Gastrocnemius medialis (tissue), 4 donors: ENCODE measurements around the gene SPECC1. TPM values are rescaled to one million over a fixed set of nuclear protein-coding genes. Genes with fewer than 3 reads are reported as not detected.

ENCODE experiments used
- ATAC-seq, 2 donors: fragments of 150-250 bp; one replicate each; pipeline ENCODE4 v1.9.1; 2016
- DNase-seq, 2 donors: peaks; one replicate each; pipeline ENCODE4 v3.0.0-alpha.2; 2019
- H3K27ac ChIP-seq, 4 donors: fragments of 200-600 bp; sonication (generic); 1 replicate in 1 of 4; 2 replicates in 3 of 4; pipeline ENCODE4 v1.5.1; 2016 to 2018; ENCODE audit warnings: mild to moderate bottlenecking in 2 of 4, moderate library complexity in 1 of 4
- H3K27me3 ChIP-seq, 3 donors: fragments of 200-600 bp; sonication (generic) in 2 of 3; 1 replicate in 1 of 3; 2 replicates in 2 of 3; pipeline versions ENCODE4 v1.5.1 to v1.6.0; 2016 to 2019; ENCODE audit warnings: mild to moderate bottlenecking in 1 of 3, moderate library complexity in 1 of 3
- H3K36me3 ChIP-seq, 2 donors: fragments of 200-600 bp; sonication (generic) in 1 of 2; one replicate each; pipeline ENCODE4 v1.5.1; 2017 to 2018
- H3K4me1 ChIP-seq, 2 donors: fragments of 200-600 bp; sonication (generic) in 1 of 2; one replicate each; pipeline ENCODE4 v1.5.1; 2016 to 2017; ENCODE audit warnings: mild to moderate bottlenecking in 2 of 2
- H3K4me3 ChIP-seq, 4 donors: fragments of 200-600 bp; sonication (generic) in 3 of 4; 1 replicate in 1 of 4; 2 replicates in 3 of 4; pipeline ENCODE4 v1.5.1; 2016 to 2019; ENCODE audit warnings: mild to moderate bottlenecking in 2 of 4
- H3K9me3 ChIP-seq, 3 donors: fragments of 200-600 bp; sonication (generic) in 2 of 3; 1 replicate in 1 of 3; 2 replicates in 2 of 3; pipeline ENCODE4 v1.5.1; 2016 to 2019
- CTCF ChIP-seq, 5 experiments: fragments of 450-650 bp in 3 of 5; fragments of 200-600 bp in 2 of 5; sonication (generic) in 2 of 5; IDR thresholded peaks in 4 of 5; conservative IDR thresholded peaks in 1 of 5; 1 replicate in 4 of 5; 2 replicates in 1 of 5; pipeline ENCODE4 v1.5.1; 2016 to 2019; ENCODE audit warnings: antibody characterized with exemption in 5 of 5, mild to moderate bottlenecking in 3 of 5, moderate library complexity in 3 of 5
- POLR2A ChIP-seq, 2 donors: fragments of 450-650 bp; IDR thresholded peaks; one replicate each; pipeline ENCODE4 v1.6.1; 2017; ENCODE audit warnings: antibody characterized with exemption in 2 of 2, mild to moderate bottlenecking in 2 of 2, moderate library complexity in 2 of 2
- in situ Hi-C, 4 donors: fragments of 200-750 bp; cut with MboI; loops; one replicate each; pipeline versions ENCODE4 v1.15.0 to v1.8.0; 2017; ENCODE audit warnings: low sequenced_read_pairs in 4 of 4
- intact Hi-C: fragments of 100-400 bp; cut with DNase I; formaldehyde crosslinking; loops from one replicate; pipeline ENCODE4 v1.15.1; 2023; ENCODE audit warnings: low total_unique reads
- total RNA-seq, 4 donors: library from RNA; depleted of rRNA; stranded (reverse); fragments of >200 nt; gene quantifications; one replicate each; pipeline versions ENCODE4 v1.1.0 to v1.2.3, GENCODE V29; 2016

SPECC1 gene
- total RNA-seq, 4 donors from 2014 or later = 6.1 to 17.9 (median 9.5) TPM

- no peak for ATAC-seq
- H3K27ac ChIP-seq = no peak overlapping the region
- DNase-seq = no peak
- no peaks in the 10 kb centered on the region for H3K36me3 ChIP-seq
- TF ChIP-seq CTCF (IDR thresholded peaks at IDR 0.05 in 4 of 5, conservative IDR thresholded peaks at IDR 0.05 in 1 of 5) = no peak
- TF ChIP-seq POLR2A (IDR thresholded peaks at IDR 0.05) = no peak
- intact Hi-C loops = no loop called here
- no peaks in the 10 kb centered on the region for H3K9me3 ChIP-seq
- in situ Hi-C loops = loop anchor here in 2 of 4 donors (25.0 kb wide), 2 partner anchors 94 to 619 kb away; no protein-coding TSS in a partner anchor
- H3K27me3 ChIP-seq = no peaks in the 10 kb centered on the region
- no peaks in the 10 kb centered on the region for H3K4me1 ChIP-seq
- H3K4me3 ChIP-seq = no peak overlapping the region
These were observed 209.1 kb downstream of the SPECC1 start for GRCh38 chr17:20218272-20218671.

- TF ChIP-seq POLR2A (IDR thresholded peaks at IDR 0.05) (no peak), CTCF (IDR thresholded peaks at IDR 0.05 in 4 of 5, conservative IDR thresholded peaks at IDR 0.05 in 1 of 5) (no peak)
- H3K4me1 ChIP-seq = peaks cover 2 to 3% of the 10 kb centered on the region in 2 donors
- ATAC-seq (no peak), DNase-seq (no peak)
- H3K27me3 ChIP-seq = no peaks in the 10 kb centered on the region
- intact Hi-C loops = loop anchor here (10.0 kb wide), 1 partner anchor 239 kb away; no protein-coding TSS in a partner anchor
- in situ Hi-C loops = loop anchor here in 2 of 4 donors (10.0 to 25.0 kb wide), 3 partner anchors 88 to 613 kb away; no protein-coding TSS in a partner anchor
- no peaks in the 10 kb centered on the region for H3K36me3 ChIP-seq
- H3K9me3 ChIP-seq = no peaks in the 10 kb centered on the region
- no peak overlapping the region for H3K27ac ChIP-seq
- no peak overlapping the region for H3K4me3 ChIP-seq
These were observed 214.7 kb downstream of the SPECC1 start for GRCh38 chr17:20223808-20224328.

GRCh38 chr17:20224379-20224778, 215.2 kb downstream of the SPECC1 start:
- Histone ChIP-seq H3K27me3 (no peaks in the 10 kb centered on the region), H3K36me3 (no peaks in the 10 kb centered on the region), H3K4me1 (peaks cover 3 to 4% of the 10 kb centered on the region in 2 donors), H3K4me3 (no peak overlapping the region), H3K27ac (no peak overlapping the region), H3K9me3 (no peaks in the 10 kb centered on the region)
- DNase-seq (no peak), ATAC-seq (no peak)
- intact Hi-C loops = loop anchor here (10.0 kb wide), 1 partner anchor 240 kb away; no protein-coding TSS in a partner anchor
- TF ChIP-seq POLR2A (IDR thresholded peaks at IDR 0.05) = no peak
- TF ChIP-seq CTCF (IDR thresholded peaks at IDR 0.05 in 4 of 5, conservative IDR thresholded peaks at IDR 0.05 in 1 of 5) = no peak
- in situ Hi-C loops = loop anchor here in 2 of 4 donors (10.0 to 25.0 kb wide), 3 partner anchors 88 to 613 kb away; no protein-coding TSS in a partner anchor

- DNase-seq = no peak
- no peaks in the 10 kb centered on the region for H3K36me3 ChIP-seq
- ATAC-seq = no peak
- no peaks in the 10 kb centered on the region for H3K9me3 ChIP-seq
- H3K27ac ChIP-seq = no peak overlapping the region
- H3K27me3 ChIP-seq = no peaks in the 10 kb centered on the region
- in situ Hi-C loops = loop anchor here in 1 of 4 donors (10.0 kb wide), 1 partner anchor 89 kb away; no protein-coding TSS in a partner anchor
- no peak overlapping the region for H3K4me3 ChIP-seq
- intact Hi-C loops = loop anchor here (2.0 to 10.0 kb wide), 3 partner anchors 42 to 241 kb away; no protein-coding TSS in a partner anchor
- H3K4me1 ChIP-seq = peaks cover 3 to 4% of the 10 kb centered on the region in 2 donors
- no peak for TF ChIP-seq POLR2A (IDR thresholded peaks at IDR 0.05)
- no peak for TF ChIP-seq CTCF (IDR thresholded peaks at IDR 0.05 in 4 of 5, conservative IDR thresholded peaks at IDR 0.05 in 1 of 5)
These were observed 216.3 kb downstream of the SPECC1 start for GRCh38 chr17:20225162-20226115.
